Measurements from ENCODE around the gene LYZL2. TPM values are rescaled to one million over a fixed set of nuclear protein-coding genes. Genes with fewer than 3 reads are reported as not detected.
"Not testable (repeated sequence)": the region's sequence is repeated elsewhere in the genome, so short reads cannot be mapped to it uniquely, and the experiment has no call there.

LYZL2 gene
- total RNA-seq = not detected in 2 replicates

DNA sequence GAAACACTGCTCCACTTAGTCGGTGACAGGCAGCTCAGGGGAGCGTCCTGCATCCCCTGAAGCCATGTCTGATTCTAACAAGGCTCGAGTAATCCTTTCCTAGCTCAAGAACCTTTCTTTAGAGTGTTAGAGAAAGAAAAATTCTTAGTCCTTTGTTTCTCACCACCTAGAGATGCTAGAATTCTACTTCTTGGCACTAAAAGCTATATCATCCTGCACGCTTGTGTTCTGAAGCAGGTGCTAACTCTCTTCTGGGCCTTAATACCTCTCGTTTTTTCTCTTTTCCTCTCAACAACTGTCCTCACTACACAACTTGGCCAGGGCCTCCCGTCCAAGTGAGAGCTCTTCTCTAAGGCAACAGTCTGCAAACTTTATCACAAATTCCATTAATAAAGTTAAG is at the start of gene LYZL2:
LYZL2 (minus strand) TSS at position 101 of the 400 bp plus-strand sequence. CDS start 2,838 bp downstream, outside the sequence.
- intact Hi-C loops (cut with micrococcal nuclease) = no loop called here
- H3K27ac Mint-ChIP-seq = no peak within 1 kb of the TSS
- no peaks in the 10 kb centered on the region for H3K36me3 Mint-ChIP-seq (ENCODE audit: low read depth)
- H3K4me3 Mint-ChIP-seq (ENCODE audit: low read depth) = no peak within 1 kb of the TSS
- peaks cover 4% of the 10 kb centered on the region for H3K4me1 Mint-ChIP-seq (ENCODE audit: low read depth)
- no peaks in the 10 kb centered on the region for H3K9me3 Mint-ChIP-seq
- DNase-seq (ENCODE audit: low spot score) = no peak
- H3K27me3 Mint-ChIP-seq (ENCODE audit: low read depth) = peaks cover 23% of the 10 kb centered on the region

DNA sequence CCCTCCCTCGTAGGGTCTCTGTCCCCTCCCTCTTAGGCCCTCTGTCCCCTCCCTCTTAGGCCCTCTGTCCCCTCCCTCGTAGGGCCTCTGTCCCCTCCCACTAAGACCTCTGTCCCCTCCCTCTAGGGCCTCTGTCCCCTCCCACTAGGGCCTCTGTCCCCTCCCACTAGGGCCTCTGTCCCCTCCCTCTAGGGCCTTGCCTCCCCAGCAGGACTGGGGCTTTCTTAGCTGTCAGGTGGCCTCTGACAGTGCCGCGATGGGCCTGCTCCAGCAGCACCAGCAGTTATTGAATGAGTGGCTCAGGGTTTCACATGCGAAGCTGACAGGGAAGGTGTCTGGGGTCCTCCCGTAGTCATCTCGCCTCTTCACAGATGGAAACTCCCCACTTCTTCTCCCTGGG is 48.1 kb upstream of the LYZL2 start:
- intact Hi-C loops (cut with micrococcal nuclease); H3K4me3 Mint-ChIP-seq (ENCODE audit: low read depth); DNase-seq (ENCODE audit: low spot score); H3K27me3 Mint-ChIP-seq (ENCODE audit: low read depth): not testable (repeated sequence)
- Mint-ChIP-seq H3K9me3 (peaks cover 23% of the 10 kb centered on the region), H3K27ac (peak overlapping the region; percentile 83), H3K36me3 (ENCODE audit: low read depth) (peaks cover 25% of the 10 kb centered on the region), H3K4me1 (ENCODE audit: low read depth) (peaks cover 44% of the 10 kb centered on the region)

DNA sequence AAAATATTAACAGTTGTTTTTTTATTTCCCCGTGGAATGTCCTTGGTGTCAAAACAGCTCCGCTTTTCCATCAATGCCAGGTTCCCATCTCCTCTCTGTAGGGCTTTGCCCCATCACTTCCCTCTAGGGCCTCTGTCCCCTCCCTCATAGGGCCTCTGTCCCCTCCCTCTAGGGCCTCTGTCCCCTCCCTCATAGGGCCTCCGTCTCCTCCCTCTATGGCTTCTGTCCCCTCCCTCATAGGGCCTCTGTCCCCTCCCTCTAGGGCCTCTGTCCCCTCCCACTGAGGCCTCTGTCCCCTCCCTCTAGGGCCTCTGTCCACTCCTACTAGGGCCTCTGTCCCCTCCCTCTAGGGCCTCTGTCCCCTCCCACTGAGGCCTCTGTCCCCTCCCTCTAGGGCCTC is 47.6 kb upstream of the LYZL2 start:
- not testable (repeated sequence) for H3K4me3 Mint-ChIP-seq (ENCODE audit: low read depth)
- peak overlapping the region; percentile 61 for H3K27ac Mint-ChIP-seq
- H3K4me1 Mint-ChIP-seq (ENCODE audit: low read depth) = peaks cover 47% of the 10 kb centered on the region

DNA sequence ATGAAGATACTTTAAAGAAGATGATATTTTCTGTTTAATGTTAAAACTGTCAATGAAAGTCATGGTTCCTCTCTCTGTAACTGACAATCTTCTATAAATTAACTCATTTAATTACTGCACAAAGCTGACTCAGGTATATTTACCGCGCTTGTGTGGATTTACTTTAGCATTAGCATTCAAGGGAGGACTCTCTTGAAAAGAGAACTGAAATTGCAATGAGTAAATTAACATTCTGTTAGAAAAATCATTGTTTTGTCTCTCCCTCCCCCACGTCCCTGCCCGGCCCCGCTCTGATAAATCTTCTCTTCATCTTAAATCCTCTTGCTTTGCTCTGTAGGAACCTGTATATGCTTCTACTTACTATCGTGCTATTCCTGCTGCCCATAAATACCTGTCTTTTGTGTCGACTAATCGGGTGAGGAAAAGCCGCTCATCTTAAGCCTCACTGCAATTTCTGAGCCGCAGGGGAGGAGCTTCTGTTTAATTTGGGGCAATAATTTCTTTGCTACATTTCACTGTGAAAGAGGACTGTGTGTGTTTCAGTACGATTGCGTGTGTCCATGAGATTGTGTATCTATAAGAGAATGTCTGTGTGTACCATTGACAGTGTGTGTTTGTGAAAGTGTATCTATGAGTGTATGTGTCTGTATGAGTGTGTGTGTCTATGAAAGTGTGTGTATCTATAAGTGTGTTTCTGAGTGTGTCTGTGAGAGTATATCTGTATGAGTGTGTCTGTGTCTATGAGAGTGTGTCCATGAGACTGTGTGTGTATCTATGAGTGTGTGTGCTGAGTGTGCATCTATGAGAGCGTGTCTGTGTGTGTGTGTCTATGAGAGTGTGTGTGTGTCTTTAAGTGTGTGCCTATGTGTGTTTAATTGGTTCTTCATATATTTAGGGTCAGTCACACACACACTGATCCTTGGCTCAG is 46.5 kb upstream of the LYZL2 start:
- peaks cover 41% of the 10 kb centered on the region for H3K4me1 Mint-ChIP-seq (ENCODE audit: low read depth)
- H3K27ac Mint-ChIP-seq = no peak overlapping the region
- intact Hi-C loops (cut with micrococcal nuclease) = no loop called here

More for the DNA sequence above, 47.6 kb upstream of the LYZL2 start:
- Mint-ChIP-seq H3K9me3 (peaks cover 23% of the 10 kb centered on the region), H3K36me3 (ENCODE audit: low read depth) (peaks cover 25% of the 10 kb centered on the region)
- intact Hi-C loops (cut with micrococcal nuclease); DNase-seq (ENCODE audit: low spot score); H3K27me3 Mint-ChIP-seq (ENCODE audit: low read depth): not testable (repeated sequence)

DNA sequence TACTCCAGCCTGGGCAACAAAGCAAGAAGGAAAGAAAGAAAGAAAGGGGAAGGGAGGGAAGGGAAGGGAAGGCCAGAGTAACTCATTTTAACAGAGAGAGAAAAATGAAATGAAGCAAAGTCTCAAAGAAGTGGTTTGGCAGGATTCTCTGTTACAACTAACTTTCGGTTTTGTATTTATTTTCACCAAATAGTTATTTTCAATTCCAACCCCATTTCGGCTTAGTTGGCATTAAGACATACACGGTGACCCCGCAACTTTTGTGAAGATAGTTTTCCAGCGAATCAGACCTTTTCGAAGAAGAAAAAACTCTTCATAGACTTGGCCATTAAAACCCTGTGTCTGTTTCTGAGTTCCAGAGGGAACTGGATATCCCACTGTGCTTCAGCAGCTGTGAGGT is 45.2 kb upstream of the LYZL2 start:
- Mint-ChIP-seq H3K36me3 (ENCODE audit: low read depth) (peaks cover 8% of the 10 kb centered on the region), H3K4me1 (ENCODE audit: low read depth) (peaks cover 38% of the 10 kb centered on the region), H3K27ac (peak overlapping the region; percentile 65), H3K4me3 (ENCODE audit: low read depth) (no peak overlapping the region), H3K9me3 (peaks cover 12% of the 10 kb centered on the region), H3K27me3 (ENCODE audit: low read depth) (no peaks in the 10 kb centered on the region)
- DNase-seq (ENCODE audit: low spot score) = no peak
- intact Hi-C loops (cut with micrococcal nuclease) = loop anchor here (5.0 kb wide), 1 partner anchor 43 kb away; no protein-coding TSS in a partner anchor

More for the DNA sequence above, 46.5 kb upstream of the LYZL2 start:
- Mint-ChIP-seq H3K4me3 (ENCODE audit: low read depth) (no peak overlapping the region), H3K9me3 (peaks cover 21% of the 10 kb centered on the region), H3K27me3 (ENCODE audit: low read depth) (no peaks in the 10 kb centered on the region), H3K36me3 (ENCODE audit: low read depth) (peaks cover 18% of the 10 kb centered on the region)
- no peak for DNase-seq (ENCODE audit: low spot score)

DNA sequence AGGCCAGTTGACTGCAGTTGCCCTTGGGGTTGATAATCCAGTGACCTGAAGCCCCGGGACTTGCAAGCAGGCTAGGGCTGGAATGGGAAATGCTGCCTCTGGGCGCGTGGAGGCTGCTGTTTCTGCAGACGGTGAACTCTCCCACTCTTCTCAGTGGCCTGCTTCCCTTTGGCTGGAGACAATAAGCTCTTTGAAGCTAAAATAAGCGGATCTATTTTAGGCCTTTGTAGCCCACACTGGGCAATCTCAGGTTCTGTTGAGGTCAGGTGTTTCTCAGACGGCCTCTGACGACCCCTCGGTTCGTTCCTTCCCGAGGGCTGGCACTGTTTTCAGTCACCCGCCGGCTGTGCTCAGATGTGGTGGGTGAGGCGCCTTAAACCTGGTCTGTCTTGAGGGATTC is 43.7 kb upstream of the LYZL2 start:
- intact Hi-C loops (cut with micrococcal nuclease) = loop anchor here (5.0 kb wide), 1 partner anchor 44 kb away; no protein-coding TSS in a partner anchor

DNA sequence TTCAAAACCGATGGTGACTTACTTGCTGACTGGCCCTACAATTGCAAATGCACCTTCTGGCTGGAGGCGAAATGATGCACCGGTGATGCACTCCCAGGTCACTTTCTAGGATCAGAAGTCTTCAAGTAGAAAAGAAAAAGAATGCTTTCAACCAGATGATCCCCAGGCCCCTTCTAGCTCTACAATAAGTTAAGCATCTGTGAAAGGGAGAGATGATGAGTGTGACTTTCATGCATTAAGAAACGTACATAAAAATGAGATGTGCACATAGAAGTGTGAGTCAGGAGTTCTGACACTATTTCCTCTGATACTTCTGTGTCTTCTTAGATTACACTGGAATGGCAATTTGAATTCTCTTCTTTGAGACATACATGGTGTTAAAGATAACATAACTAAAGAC is 42.8 kb upstream of the LYZL2 start:
- H3K36me3 Mint-ChIP-seq (ENCODE audit: low read depth); H3K27me3 Mint-ChIP-seq (ENCODE audit: low read depth); DNase-seq (ENCODE audit: low spot score); H3K4me3 Mint-ChIP-seq (ENCODE audit: low read depth); H3K9me3 Mint-ChIP-seq: not testable (repeated sequence)
- H3K27ac Mint-ChIP-seq = peak overlapping the region; percentile 80
- intact Hi-C loops (cut with micrococcal nuclease) = loop anchor here (5.0 kb wide), 1 partner anchor 45 kb away; no protein-coding TSS in a partner anchor
- peaks cover 27% of the 10 kb centered on the region for H3K4me1 Mint-ChIP-seq (ENCODE audit: low read depth)

More for the DNA sequence above, 43.7 kb upstream of the LYZL2 start:
- not testable (repeated sequence) for H3K27ac Mint-ChIP-seq; H3K36me3 Mint-ChIP-seq (ENCODE audit: low read depth); H3K4me3 Mint-ChIP-seq (ENCODE audit: low read depth); H3K27me3 Mint-ChIP-seq (ENCODE audit: low read depth); H3K9me3 Mint-ChIP-seq; DNase-seq (ENCODE audit: low spot score)
- H3K4me1 Mint-ChIP-seq (ENCODE audit: low read depth) = peaks cover 31% of the 10 kb centered on the region

DNA sequence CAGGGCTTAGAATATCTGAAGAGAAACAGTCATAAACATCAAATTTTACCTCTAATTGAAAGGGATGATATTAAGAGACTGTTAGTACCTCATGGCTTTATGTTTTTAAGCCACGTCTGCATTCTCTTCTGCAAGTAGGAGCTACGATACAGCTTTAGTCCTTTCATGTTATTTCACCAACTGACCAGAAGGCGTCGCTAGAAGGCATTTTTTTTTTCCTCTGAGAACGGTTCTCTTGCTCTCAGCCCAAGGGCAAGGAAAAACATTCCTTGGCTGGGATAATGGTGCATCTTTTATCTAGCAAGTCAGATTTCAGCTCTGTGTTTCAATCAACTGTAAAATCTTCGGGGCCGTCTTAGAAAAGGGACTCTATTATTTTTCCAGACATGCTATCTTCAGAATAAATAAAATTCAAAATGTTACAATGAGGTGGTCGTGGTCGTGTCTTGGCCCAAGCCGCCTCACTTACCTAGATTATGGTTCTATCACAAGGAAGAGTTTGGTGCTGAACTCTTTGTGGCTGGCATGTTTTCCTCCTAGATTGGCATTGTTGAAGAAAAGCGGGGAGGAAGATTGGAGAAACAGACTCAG is 41.6 kb upstream of the LYZL2 start:
- H3K36me3 Mint-ChIP-seq (ENCODE audit: low read depth) = no peaks in the 10 kb centered on the region
- intact Hi-C loops (cut with micrococcal nuclease) = loop anchor here (5.0 kb wide), 1 partner anchor 46 kb away; no protein-coding TSS in a partner anchor
- H3K27ac Mint-ChIP-seq = peak overlapping the region; percentile 36
- H3K9me3 Mint-ChIP-seq = no peaks in the 10 kb centered on the region
- H3K27me3 Mint-ChIP-seq (ENCODE audit: low read depth) = peaks cover 5% of the 10 kb centered on the region
- H3K4me3 Mint-ChIP-seq (ENCODE audit: low read depth) = peak overlapping the region; percentile 27
- H3K4me1 Mint-ChIP-seq (ENCODE audit: low read depth) = peaks cover 25% of the 10 kb centered on the region
- no peak for DNase-seq (ENCODE audit: low spot score)

DNA sequence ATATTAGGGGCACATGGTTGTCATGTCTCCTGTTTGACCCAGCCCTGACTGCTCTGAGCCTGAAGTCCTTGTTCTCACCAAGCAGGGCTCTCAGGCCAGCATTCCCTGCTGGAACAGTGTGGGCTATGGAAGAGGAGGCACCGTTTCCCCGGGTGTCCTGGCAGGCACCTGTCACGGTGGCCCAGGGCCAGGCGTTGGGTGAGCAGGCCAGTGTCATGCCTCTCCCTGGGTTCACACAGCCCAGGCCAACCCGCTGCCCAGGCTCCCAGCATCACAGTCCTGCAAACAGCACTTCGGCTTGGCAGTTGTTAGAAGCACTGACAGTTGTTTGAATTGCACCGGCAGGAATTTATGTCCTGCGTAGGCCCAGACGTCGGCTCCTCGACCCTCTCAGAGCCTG is 38.4 kb upstream of the LYZL2 start:
- peaks cover 23% of the 10 kb centered on the region for H3K4me1 Mint-ChIP-seq (ENCODE audit: low read depth)
- H3K27me3 Mint-ChIP-seq (ENCODE audit: low read depth) = peaks cover 10% of the 10 kb centered on the region
- H3K4me3 Mint-ChIP-seq (ENCODE audit: low read depth); DNase-seq (ENCODE audit: low spot score); intact Hi-C loops (cut with micrococcal nuclease); H3K36me3 Mint-ChIP-seq (ENCODE audit: low read depth); H3K27ac Mint-ChIP-seq; H3K9me3 Mint-ChIP-seq: not testable (repeated sequence)

DNA sequence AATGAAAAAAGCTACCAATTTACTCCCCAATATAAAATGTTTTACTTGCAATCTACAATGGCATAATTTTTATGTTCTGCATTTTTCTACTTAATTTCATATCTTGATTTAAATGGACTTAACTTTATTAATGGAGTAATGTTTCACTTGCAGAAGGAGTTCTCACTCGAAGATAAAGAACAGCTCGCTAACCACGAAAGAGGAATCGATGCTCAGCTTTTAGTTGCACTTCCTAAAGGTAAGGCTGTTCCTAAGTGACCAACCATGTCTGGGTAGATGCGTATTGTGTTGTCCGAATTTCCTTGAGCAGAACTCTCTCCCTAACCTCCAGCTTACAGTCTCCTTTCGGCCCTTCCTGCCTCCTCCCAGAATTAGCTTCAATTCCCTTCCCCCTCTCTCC is 33.9 kb upstream of the LYZL2 start:
- H3K4me1 Mint-ChIP-seq (ENCODE audit: low read depth); H3K4me3 Mint-ChIP-seq (ENCODE audit: low read depth); intact Hi-C loops (cut with micrococcal nuclease); DNase-seq (ENCODE audit: low spot score); H3K27ac Mint-ChIP-seq; H3K9me3 Mint-ChIP-seq; H3K36me3 Mint-ChIP-seq (ENCODE audit: low read depth): not testable (repeated sequence)
- H3K27me3 Mint-ChIP-seq (ENCODE audit: low read depth) = peaks cover 22% of the 10 kb centered on the region

DNA sequence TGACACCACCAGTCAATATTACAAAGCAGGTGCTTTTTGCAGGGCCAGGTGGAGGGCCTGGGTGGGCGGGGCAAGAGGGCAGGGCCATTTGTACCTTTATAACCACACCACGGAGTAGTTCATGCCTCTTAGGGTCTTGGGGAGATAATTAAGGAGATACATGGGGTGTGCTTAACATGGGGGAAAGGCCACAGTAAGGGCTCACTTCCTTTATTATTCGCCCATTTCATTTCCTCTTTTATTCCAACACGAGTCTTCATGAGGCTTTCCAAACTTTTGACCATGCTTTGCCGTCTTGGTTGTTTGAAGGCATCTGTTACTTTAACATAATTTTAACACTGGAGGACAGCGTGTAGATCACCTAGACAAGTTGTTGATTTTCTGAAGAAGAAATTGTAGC is 33.3 kb upstream of the LYZL2 start:
- intact Hi-C loops (cut with micrococcal nuclease) = no loop called here
- Mint-ChIP-seq H3K36me3 (ENCODE audit: low read depth) (no peaks in the 10 kb centered on the region), H3K9me3 (no peaks in the 10 kb centered on the region), H3K4me1 (ENCODE audit: low read depth) (peaks cover 4% of the 10 kb centered on the region), H3K27me3 (ENCODE audit: low read depth) (peaks cover 26% of the 10 kb centered on the region), H3K4me3 (ENCODE audit: low read depth) (no peak overlapping the region), H3K27ac (no peak overlapping the region)
- DNase-seq (ENCODE audit: low spot score) = no peak

DNA sequence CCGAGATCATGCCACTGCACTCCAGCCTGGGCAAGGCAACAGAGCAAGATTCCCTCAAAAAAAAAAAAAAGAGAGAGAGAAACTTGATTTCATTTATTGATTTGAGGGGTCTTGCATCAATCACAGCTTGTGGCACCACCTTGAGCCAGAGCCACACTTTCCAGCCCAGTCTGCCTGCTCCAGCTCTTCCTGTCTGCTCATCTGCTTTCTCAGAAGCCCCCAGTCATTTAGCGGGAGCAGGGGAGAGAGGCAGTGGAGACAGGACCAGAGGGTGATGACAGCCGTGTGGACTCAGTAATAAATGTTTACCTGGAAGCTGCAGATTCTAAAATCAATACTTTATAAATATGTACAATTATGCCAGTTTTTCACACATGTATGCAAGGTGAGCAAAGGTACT is 30.8 kb upstream of the LYZL2 start:
- H3K9me3 Mint-ChIP-seq; intact Hi-C loops (cut with micrococcal nuclease); H3K27ac Mint-ChIP-seq; H3K36me3 Mint-ChIP-seq (ENCODE audit: low read depth); DNase-seq (ENCODE audit: low spot score); H3K4me3 Mint-ChIP-seq (ENCODE audit: low read depth); H3K4me1 Mint-ChIP-seq (ENCODE audit: low read depth): not testable (repeated sequence)
- peaks cover 47% of the 10 kb centered on the region for H3K27me3 Mint-ChIP-seq (ENCODE audit: low read depth)

DNA sequence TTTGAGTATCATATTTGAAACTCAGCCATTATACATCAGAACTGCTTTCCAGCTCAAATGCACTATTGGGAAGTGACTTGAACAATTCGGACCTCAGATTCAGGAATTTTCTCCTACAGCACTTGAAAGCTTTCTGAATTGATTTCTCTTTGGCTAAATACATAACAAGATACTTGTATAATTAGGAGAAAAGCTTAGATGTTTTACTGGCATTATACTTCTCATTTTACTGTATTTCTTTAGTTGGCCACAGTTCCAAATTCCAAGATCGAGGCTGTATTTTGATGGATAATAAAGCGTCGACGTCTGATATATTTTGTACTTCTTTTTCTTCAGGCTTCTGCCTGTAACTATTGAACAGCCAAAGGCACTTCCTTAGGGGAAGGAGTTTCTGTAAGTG is 26.7 kb upstream of the LYZL2 start:
- no peaks in the 10 kb centered on the region for H3K36me3 Mint-ChIP-seq (ENCODE audit: low read depth)
- peaks cover 11% of the 10 kb centered on the region for H3K4me1 Mint-ChIP-seq (ENCODE audit: low read depth)
- no peaks in the 10 kb centered on the region for H3K9me3 Mint-ChIP-seq
- intact Hi-C loops (cut with micrococcal nuclease) = no loop called here
- no peak for DNase-seq (ENCODE audit: low spot score)
- H3K27ac Mint-ChIP-seq = no peak overlapping the region
- peaks cover 55% of the 10 kb centered on the region for H3K27me3 Mint-ChIP-seq (ENCODE audit: low read depth)
- H3K4me3 Mint-ChIP-seq (ENCODE audit: low read depth) = no peak overlapping the region
